MM.1S (cell line): ENCODE data around the gene MEDAG.

ENCODE experiments used
- EZH2 ChIP-seq: fragments of 300-600 bp; sonication (generic); optimal IDR thresholded peaks from 2 replicates; pipeline ENCODE3; 2017; ENCODE audit warnings: low read depth, mild to moderate bottlenecking, antibody characterized with exemption, low read length, mixed read lengths
- EZH2phosphoT487 ChIP-seq: fragments of 300-600 bp; sonication (generic); IDR thresholded peaks from 2 replicates; pipeline ENCODE4 v1.6.1; 2018; ENCODE audit warnings: antibody characterized with exemption, low read length
- TF ChIP-seq, protein P1 (sequence below): fragments of 300-600 bp; sonication (generic); IDR thresholded peaks from 2 replicates; pipeline ENCODE4 v1.5.1; 2016; ENCODE audit warnings: antibody characterized with exemption, low read length, mixed read lengths

DNA sequence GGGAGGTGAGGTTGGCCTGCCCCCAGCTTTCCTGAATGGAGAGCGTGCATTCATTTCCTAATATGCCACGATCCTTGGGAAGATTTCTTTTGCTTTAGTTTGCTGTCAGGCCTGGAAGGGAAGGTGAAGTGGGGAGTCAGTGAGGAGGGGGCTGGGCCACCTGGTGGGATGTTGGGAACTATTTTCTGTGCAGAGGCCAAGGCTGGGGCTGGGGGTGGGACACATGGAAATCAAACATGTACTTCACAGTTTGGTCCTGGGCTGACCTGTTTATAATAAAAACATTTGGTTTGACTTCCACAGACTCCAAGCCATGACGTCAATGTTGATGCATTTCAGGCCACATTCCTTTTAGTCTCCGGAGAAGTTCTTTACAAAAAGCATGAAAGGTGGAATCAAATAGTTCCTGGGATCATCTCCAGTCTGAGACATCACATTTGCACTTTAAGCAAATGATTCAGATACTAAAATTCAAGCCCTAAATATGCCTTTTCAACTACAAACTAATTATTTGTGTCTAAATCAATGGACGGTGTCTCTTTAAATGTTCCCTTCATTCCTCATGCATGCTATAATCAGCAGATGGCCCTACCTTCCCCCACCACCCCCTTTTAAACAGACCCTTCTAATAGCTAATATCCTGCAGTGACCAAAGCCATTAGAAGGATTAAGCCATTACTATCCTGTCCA, 41.5 kb upstream of the MEDAG start:
- TF ChIP-seq, protein P1, sequence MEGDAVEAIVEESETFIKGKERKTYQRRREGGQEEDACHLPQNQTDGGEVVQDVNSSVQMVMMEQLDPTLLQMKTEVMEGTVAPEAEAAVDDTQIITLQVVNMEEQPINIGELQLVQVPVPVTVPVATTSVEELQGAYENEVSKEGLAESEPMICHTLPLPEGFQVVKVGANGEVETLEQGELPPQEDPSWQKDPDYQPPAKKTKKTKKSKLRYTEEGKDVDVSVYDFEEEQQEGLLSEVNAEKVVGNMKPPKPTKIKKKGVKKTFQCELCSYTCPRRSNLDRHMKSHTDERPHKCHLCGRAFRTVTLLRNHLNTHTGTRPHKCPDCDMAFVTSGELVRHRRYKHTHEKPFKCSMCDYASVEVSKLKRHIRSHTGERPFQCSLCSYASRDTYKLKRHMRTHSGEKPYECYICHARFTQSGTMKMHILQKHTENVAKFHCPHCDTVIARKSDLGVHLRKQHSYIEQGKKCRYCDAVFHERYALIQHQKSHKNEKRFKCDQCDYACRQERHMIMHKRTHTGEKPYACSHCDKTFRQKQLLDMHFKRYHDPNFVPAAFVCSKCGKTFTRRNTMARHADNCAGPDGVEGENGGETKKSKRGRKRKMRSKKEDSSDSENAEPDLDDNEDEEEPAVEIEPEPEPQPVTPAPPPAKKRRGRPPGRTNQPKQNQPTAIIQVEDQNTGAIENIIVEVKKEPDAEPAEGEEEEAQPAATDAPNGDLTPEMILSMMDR, result no peak
- no peak for TF ChIP-seq EZH2
- TF ChIP-seq EZH2phosphoT487, result no peak
